ENCODE data around the gene MTA1. TPM values are rescaled to one million over a fixed set of nuclear protein-coding genes. Genes with fewer than 3 reads are reported as not detected.

MTA1 gene
- total RNA-seq, 2 donors from 2014 or later, result 77.2 to 84.1 TPM

DNA sequence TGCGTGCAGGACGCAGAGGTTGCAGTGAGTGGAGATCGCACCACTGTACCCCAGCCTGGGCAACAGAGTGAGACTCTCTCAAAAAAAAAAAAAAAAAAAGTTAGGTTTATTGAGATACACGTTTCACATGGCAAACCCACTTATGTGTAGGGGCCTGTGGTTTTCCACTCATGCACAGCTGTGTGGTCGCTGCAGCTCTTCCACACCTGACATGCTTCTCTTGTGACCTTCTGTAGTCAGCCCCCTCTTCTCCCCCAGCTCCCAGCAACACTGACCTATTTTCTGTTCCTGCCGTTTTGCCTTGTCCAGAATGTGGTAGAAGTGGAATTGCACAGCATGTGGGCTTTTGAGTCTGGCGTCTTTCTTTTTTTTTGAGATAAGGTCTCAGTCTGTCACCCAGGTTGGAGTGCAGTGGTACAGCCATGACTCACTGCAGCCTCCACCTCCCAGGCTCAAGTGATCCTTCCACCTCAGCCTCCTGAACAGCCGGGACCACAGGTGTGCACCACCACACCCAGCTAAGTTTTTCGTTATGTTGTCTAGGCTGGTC is 8.4 kb downstream of the MTA1 start:
- ATAC-seq (ENCODE audit: insufficient number of reproducible peaks, low FRiP score, low read depth), result no peak
- Histone ChIP-seq H3K4me1 (ENCODE audit: control insufficient read depth in 1 of 2, low read depth in 2 of 2) (peaks cover 6% of the 10 kb centered on the region in 2 donors), H3K9me3 (no peaks in the 10 kb centered on the region), H3K4me3 (no peak overlapping the region), H3K27me3 (replicated peaks; ENCODE audit: insufficient read depth) (no peaks in the 10 kb centered on the region), H3K27ac (no peak overlapping the region), H3K36me3 (no peaks in the 10 kb centered on the region)
- TF ChIP-seq CTCF (IDR thresholded peaks at IDR 0.05), result no peak
- no peak for DNase-seq (ENCODE audit: low spot score)

DNA sequence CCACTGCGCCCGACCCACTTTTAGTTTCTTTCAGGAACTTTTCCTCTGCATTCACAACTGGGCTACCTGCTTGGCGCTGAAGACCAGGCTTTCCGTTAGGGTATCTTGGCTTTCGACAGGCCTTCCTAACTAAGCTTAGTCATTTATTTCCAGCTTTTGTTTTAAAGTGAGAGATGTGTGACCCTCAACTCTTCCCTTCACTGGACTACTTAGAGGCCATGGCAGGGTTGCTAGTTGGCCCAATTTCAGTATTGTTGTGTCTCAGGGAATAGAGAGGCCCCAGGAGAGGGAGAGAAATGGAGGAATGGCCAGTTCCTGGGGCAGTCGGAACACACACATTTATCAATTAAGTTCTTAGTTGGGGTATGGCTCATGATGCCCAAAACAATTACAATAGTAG is 10.4 kb downstream of the MTA1 start:
- Histone ChIP-seq H3K4me3 (no peak overlapping the region), H3K27me3 (replicated peaks; ENCODE audit: insufficient read depth) (no peaks in the 10 kb centered on the region), H3K27ac (no peak overlapping the region), H3K36me3 (no peaks in the 10 kb centered on the region), H3K4me1 (ENCODE audit: control insufficient read depth in 1 of 2, low read depth in 2 of 2) (peaks cover 6% of the 10 kb centered on the region in 2 donors), H3K9me3 (no peaks in the 10 kb centered on the region)
- no peak for TF ChIP-seq CTCF (IDR thresholded peaks at IDR 0.05)
- DNase-seq (ENCODE audit: low spot score), result no peak
- no peak for ATAC-seq (ENCODE audit: insufficient number of reproducible peaks, low FRiP score, low read depth)

DNA sequence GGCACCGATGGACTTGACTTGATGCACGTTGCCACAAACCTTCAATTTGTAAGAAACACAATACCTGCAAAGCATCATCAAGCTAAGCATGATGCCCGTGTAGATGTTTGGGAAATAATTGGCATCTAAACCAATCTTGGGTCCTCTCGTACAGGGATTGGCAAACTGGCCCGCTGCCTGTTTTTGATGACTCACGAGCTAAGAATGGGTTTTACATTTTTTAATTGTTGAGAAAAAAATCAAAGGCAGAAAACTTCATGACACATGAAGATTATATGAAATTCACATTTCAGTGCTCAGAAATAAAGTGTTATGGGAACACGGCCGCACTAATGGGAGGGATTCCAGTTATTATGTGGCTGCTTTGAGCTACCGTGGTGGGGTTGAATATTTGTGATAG is 10.9 kb downstream of the MTA1 start:
- no peaks in the 10 kb centered on the region for H3K9me3 ChIP-seq
- ATAC-seq (ENCODE audit: insufficient number of reproducible peaks, low FRiP score, low read depth), result no peak

DNA sequence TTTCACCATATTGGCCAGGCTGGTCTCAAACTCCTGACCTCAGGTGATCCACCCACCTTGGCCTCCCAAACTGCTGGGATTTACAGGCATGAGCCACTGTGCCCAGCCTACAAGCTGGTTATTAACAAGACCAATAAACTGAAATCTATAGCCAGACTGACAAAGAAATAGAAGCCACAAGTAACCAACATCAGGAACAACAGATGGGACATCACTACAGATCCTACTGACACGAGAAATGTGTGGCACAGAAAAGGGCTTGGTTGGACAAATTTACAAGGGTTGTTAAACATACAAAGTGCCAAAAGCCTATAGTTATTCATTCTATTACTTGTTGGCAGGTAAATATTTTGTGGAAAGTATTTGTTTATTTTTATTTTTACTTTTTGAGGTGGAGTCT is 11.6 kb downstream of the MTA1 start:
- ATAC-seq (ENCODE audit: insufficient number of reproducible peaks, low FRiP score, low read depth) (no peak), DNase-seq (ENCODE audit: low spot score) (no peak)
- H3K27ac ChIP-seq, result peak overlapping the region in 1 of 2 donors; percentile 35
- H3K36me3 ChIP-seq, result no peaks in the 10 kb centered on the region
- no peak overlapping the region for H3K4me3 ChIP-seq
- no peaks in the 10 kb centered on the region for H3K9me3 ChIP-seq
- TF ChIP-seq CTCF (IDR thresholded peaks at IDR 0.05), result no peak
- H3K4me1 ChIP-seq (ENCODE audit: control insufficient read depth in 1 of 2, low read depth in 2 of 2), result peaks cover 6 to 13% of the 10 kb centered on the region in 2 donors
- H3K27me3 ChIP-seq (replicated peaks; ENCODE audit: insufficient read depth), result no peaks in the 10 kb centered on the region

More for the DNA sequence above, 10.9 kb downstream of the MTA1 start:
- no peaks in the 10 kb centered on the region for H3K27me3 ChIP-seq (replicated peaks; ENCODE audit: insufficient read depth)
- H3K36me3 ChIP-seq, result no peaks in the 10 kb centered on the region
- TF ChIP-seq CTCF (IDR thresholded peaks at IDR 0.05), result no peak
- peaks cover 6% of the 10 kb centered on the region in 2 donors for H3K4me1 ChIP-seq (ENCODE audit: control insufficient read depth in 1 of 2, low read depth in 2 of 2)
- H3K27ac ChIP-seq, result peak overlapping the region; percentile 17 to 35
- no peak for DNase-seq (ENCODE audit: low spot score)
- H3K4me3 ChIP-seq, result no peak overlapping the region

DNA sequence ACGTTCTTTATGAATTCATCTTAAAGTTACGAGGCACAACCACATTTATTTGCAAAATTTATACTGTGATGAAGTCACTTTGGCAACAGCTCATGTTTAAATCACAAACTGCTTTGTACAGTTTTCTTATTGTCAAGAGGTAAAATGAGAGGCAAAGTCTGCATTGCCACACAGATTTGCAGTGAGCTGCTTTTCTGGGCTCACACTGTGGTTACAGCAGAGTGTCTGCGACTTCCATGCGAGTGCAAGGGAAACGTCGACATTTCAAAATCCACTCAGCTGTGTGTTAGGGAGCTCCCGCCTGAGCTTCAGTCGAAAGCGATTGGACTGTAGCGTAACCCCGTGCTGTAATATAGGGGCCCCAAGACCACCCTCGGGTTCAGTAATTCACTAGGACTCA is 13.0 kb downstream of the MTA1 start:
- no peak for TF ChIP-seq CTCF (IDR thresholded peaks at IDR 0.05)
- ATAC-seq (ENCODE audit: insufficient number of reproducible peaks, low FRiP score, low read depth), result no peak
- Histone ChIP-seq H3K36me3 (no peaks in the 10 kb centered on the region), H3K27me3 (replicated peaks; ENCODE audit: insufficient read depth) (no peaks in the 10 kb centered on the region), H3K9me3 (no peaks in the 10 kb centered on the region), H3K4me1 (ENCODE audit: control insufficient read depth in 1 of 2, low read depth in 2 of 2) (peaks cover 6 to 22% of the 10 kb centered on the region in 2 donors), H3K4me3 (no peak overlapping the region), H3K27ac (no peak overlapping the region)
- no peak for DNase-seq (ENCODE audit: low spot score)
